Measurements from ENCODE around the gene TTC23.

TTC23 gene

DNA sequence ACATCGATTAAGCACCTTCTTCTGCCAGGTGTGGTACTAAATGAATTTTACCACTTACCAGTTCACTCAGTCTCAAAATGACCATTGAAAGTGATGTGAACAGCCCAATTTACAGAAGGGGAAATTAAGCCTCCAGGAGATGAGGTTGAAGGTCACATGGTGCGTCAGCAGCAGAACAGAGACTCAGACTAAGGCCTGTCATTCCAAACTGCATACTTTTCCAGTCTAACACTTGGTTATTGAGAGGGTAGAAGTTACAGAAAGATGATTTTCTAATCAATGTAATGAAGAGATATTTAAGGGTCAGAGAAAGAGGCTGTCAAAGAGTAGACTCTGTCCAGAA, 68.4 kb downstream of the TTC23 start:
- no peak overlapping the region for H3K4me3 ChIP-seq (ENCODE audit: low read depth, low read length)
- TF ChIP-seq, protein P1, sequence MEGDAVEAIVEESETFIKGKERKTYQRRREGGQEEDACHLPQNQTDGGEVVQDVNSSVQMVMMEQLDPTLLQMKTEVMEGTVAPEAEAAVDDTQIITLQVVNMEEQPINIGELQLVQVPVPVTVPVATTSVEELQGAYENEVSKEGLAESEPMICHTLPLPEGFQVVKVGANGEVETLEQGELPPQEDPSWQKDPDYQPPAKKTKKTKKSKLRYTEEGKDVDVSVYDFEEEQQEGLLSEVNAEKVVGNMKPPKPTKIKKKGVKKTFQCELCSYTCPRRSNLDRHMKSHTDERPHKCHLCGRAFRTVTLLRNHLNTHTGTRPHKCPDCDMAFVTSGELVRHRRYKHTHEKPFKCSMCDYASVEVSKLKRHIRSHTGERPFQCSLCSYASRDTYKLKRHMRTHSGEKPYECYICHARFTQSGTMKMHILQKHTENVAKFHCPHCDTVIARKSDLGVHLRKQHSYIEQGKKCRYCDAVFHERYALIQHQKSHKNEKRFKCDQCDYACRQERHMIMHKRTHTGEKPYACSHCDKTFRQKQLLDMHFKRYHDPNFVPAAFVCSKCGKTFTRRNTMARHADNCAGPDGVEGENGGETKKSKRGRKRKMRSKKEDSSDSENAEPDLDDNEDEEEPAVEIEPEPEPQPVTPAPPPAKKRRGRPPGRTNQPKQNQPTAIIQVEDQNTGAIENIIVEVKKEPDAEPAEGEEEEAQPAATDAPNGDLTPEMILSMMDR (IDR thresholded peaks at IDR 0.05; ENCODE audit: low read depth, low read length), result no peak

DNA sequence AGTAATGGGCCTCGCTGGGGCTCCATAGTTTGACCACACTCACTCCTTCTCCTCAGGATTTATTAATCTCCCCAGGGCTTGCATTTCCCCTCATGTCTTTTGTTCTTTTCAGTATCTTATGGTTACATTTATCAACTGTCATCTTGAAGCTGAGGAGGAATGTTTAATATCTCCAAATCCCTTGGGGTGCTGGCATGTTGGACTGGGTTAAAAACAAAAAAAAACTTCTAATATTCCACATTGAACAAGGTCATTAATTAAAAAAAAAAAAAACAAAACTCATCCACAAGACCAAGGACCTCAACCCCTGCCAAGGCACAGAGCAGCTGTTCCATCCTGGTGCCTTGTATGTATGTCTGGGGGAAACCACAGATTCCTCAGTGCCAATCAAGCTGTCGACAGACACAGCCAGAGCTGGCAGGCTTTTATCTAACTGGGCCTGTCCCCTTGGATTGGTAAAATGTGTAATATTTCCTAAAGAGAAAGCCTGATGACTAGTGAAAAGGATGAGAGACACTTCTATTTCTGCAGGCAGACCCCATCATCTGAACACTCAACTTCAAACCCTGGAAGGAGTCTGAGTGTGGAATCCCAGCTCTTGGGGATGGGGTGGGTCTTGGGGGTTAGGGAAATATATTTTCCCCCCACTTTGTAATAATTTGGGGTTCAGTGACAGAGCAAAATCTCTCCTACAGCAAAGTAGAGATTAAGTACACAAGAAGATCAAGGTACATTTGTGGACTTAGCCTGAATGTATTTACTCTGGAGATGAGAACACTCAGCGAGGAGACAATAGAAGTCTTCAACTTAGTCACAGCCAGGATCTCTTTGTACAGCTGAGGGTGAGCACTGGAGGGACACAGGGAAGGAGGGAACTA, 69.1 kb downstream of the TTC23 start:
- TF ChIP-seq, protein P1 (IDR thresholded peaks at IDR 0.05; ENCODE audit: low read depth, low read length), result no peak
- H3K4me3 ChIP-seq (ENCODE audit: low read depth, low read length), result no peak overlapping the region

DNA sequence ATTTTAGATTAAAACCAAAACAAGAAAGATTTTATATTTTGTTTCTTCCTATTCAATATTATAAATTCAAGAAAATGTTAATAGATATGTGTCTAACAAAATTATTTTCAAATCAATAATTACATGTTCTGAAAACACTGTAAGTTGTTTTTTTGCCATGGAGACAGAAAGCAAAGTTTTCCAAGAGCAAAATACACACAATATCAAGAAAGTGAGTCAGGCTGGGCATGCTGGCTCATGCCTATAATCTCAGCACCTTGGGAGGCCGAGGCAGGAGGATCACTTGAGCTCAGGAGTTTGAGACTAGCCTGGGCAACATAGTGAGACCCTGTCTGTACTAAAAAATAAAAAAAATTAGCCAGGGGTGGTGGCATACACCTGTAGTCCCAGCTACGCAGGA, 71.7 kb downstream of the TTC23 start:
- TF ChIP-seq, protein P1 (IDR thresholded peaks at IDR 0.05; ENCODE audit: low read depth, low read length), result no peak
- H3K4me3 ChIP-seq (ENCODE audit: low read depth, low read length), result no peak overlapping the region

DNA sequence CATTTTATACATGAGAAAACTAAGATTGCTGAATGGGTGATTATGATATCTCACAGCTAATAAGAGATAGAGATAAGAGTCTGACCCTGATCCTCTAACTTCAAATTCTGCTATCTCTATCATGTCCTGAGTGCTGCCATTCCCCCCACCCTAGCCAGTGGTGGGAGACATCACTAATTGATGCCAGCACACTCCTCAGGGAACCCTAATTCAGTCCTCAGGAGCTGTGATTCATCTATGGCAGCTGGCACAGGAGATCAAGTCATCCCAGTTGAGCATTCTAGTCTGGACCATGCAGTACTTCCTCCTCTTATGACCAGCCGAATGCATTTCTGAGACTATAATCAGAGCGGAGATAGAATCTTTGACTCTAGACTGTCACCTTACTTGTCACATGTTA, 72.6 kb downstream of the TTC23 start:
- H3K4me3 ChIP-seq (ENCODE audit: low read depth, low read length), result no peak overlapping the region
- TF ChIP-seq, protein P1 (IDR thresholded peaks at IDR 0.05; ENCODE audit: low read depth, low read length), result no peak

DNA sequence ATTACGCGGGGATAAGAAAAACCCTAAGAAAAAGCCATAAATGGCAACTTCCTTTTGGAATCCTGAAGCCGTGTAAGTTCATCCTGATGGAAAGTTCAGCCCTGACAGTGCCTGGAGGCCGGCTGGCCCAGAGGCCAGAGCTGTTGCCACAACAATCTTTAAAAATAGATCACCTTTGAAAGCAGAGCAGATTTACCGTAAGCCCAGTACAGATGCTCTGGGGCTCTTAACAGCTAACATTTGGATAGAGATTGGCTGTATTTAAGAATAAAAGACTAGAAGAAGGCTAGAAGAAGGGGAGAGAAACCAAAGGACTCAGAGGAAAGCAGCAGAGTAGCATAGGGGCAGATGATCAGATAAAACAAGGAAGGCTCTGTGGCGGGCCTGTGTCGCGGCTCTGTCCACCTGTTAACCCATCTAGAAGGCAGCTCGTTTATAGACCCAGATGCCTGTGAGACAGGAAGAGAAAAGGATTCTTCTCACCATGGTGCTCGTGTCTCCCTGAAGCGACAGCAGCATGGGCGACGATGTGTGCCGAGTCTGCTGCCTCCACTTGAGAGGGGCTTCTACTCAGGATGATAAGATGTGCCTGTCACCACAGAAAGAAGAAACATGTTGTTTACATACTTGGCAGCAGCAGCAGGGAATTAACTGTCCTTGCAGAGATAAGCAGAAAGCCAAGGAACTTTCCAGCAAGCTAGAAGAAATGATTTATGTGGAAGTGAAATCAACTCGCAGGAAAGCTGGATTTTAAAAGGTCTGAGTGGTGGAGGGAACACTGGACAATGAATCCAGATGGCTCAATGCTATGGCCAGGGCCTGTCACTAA, 74.6 kb downstream of the TTC23 start:
- H3K4me3 ChIP-seq (ENCODE audit: low read depth, low read length), result no peak overlapping the region

DNA sequence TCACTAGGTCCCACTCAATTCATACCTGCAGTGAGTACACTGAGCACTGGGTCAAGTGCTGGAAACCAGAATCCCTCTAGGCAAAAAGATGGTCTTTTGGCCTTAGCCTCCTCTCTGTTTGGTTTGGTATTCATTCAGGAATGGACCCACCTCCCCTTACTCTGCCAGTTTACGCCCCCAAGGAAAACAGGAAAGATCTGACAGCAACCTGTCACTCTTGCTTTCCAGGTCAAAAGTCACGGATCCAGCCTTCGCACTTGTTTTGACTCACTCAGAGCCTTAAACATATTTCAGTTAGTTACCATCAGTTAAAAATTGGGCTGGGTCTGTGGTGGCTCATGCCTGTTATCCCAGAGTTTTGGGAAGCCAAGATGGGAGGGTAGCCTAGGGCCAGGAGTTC, 76.4 kb downstream of the TTC23 start:
- TF ChIP-seq, protein P1 (IDR thresholded peaks at IDR 0.05; ENCODE audit: low read depth, low read length), result no peak
- H3K4me3 ChIP-seq (ENCODE audit: low read depth, low read length), result no peak overlapping the region

More for the DNA sequence above, 74.6 kb downstream of the TTC23 start:
- TF ChIP-seq, protein P1 (IDR thresholded peaks at IDR 0.05; ENCODE audit: low read depth, low read length), result no peak

DNA sequence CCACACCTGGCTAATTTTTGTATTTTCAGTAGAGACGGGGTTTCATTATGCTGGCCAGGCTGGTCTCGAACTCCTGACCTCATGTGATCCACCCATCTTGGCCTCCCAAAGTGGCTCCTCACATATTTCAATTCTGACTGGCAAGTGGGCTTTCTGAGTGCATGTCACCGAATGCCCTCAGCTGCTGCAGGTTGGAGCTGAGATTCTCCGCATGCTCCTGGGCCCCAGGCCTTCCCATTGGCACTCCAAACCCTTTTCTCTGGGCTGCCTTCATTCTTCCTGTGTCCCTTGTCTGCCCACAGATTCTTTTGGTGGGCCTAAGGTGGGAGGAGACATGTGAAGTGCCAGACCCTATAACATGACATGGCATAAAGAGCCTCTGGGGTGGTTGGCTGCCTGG, 77.2 kb downstream of the TTC23 start:
- H3K4me3 ChIP-seq (ENCODE audit: low read depth, low read length), result no peak overlapping the region
- TF ChIP-seq, protein P1 (IDR thresholded peaks at IDR 0.05; ENCODE audit: low read depth, low read length), result no peak

Data from WI38 (cell line).